RPMI8226 (cell line): Measurements from ENCODE around the gene MAT2A.

Source experiments
- DNase-seq: peaks from one replicate; pipeline ENCODE4 v3.0.0-alpha.2; 2015

The MAT2A gene

GRCh38 chr2:85538507-85539360 lies at the start of gene MAT2A:
TSS of gene MAT2A (plus strand) at chr2:85539168. CDS start at chr2:85539288, 120 bp downstream.
- peak; percentile 92 for DNase-seq

GRCh38 chr2:85490861-85491755 lies 47.9 kb upstream of the MAT2A start:
- no peak for DNase-seq

GRCh38 chr2:85496436-85496835 lies 42.5 kb upstream of the MAT2A start:
- no peak for DNase-seq

GRCh38 chr2:85497944-85498630 lies 40.9 kb upstream of the MAT2A start:
- DNase-seq: no peak

- no peak for DNase-seq
Measured at GRCh38 chr2:85501248-85501647, 37.7 kb upstream of the MAT2A start.

- DNase-seq: no peak
Measured at GRCh38 chr2:85502720-85503119, 36.2 kb upstream of the MAT2A start.

GRCh38 chr2:85503168-85503850 lies 35.7 kb upstream of the MAT2A start:
- peak; percentile 14 for DNase-seq

GRCh38 chr2:85503851-85504777 lies 34.9 kb upstream of the MAT2A start:
- DNase-seq: no peak

GRCh38 chr2:85504778-85505261 lies 34.1 kb upstream of the MAT2A start:
- no peak for DNase-seq

GRCh38 chr2:85505551-85506238 lies 33.3 kb upstream of the MAT2A start:
- DNase-seq: no peak

GRCh38 chr2:85506768-85507181 lies 32.2 kb upstream of the MAT2A start:
- no peak for DNase-seq

GRCh38 chr2:85511008-85511811 lies 27.8 kb upstream of the MAT2A start:
- DNase-seq: peak; percentile 37

GRCh38 chr2:85514323-85514722 lies 24.6 kb upstream of the MAT2A start:
- no peak for DNase-seq

GRCh38 chr2:85516653-85517389 lies 22.1 kb upstream of the MAT2A start:
- DNase-seq: no peak

GRCh38 chr2:85522090-85522647 lies 16.8 kb upstream of the MAT2A start:
- DNase-seq: no peak

- DNase-seq: no peak
Measured at GRCh38 chr2:85523062-85523902, 15.7 kb upstream of the MAT2A start.

- DNase-seq: no peak
Measured at GRCh38 chr2:85523903-85524335, 15.0 kb upstream of the MAT2A start.
